Activated CD4-positive, alpha-beta T cell treated with anti-CD3 and anti-CD28 coated beads, Interleukin-10, Interleukin-2, amounts not matched to agents 100 ng/mL and 50 ng/mL, durations not matched to agents 16 hours and 8 hours (primary cell): ENCODE data around the gene KLF6.
A peak's percentile ranks its signal among the peaks of the same experiment; 100 is the strongest.

ENCODE experiments used
- DNase-seq: peaks from one replicate; pipeline ENCODE4 v3.0.0-alpha.2; 2020

The KLF6 gene

GRCh38 chr10:3784510-3785250, at the start of gene KLF6:
Gene KLF6 (minus strand): TSS chr10:3785209. CDS start chr10:3785014, 195 bp downstream.
- DNase-seq = peak; percentile 58

GRCh38 chr10:3834404-3834803, 49.4 kb upstream of the KLF6 start:
- no peak for DNase-seq

- DNase-seq = no peak
Observed at GRCh38 chr10:3833046-3833445, 48.0 kb upstream of the KLF6 start.

GRCh38 chr10:3832022-3832786, 47.2 kb upstream of the KLF6 start:
- DNase-seq = peak; percentile 28

- no peak for DNase-seq
Observed at GRCh38 chr10:3831608-3832007, 46.6 kb upstream of the KLF6 start.

GRCh38 chr10:3830946-3831345, 45.9 kb upstream of the KLF6 start:
- DNase-seq = no peak

- DNase-seq = no peak
Observed at GRCh38 chr10:3829156-3830050, 44.4 kb upstream of the KLF6 start.

- DNase-seq = peak; percentile 67
Observed at GRCh38 chr10:3828404-3829155, 43.6 kb upstream of the KLF6 start.

- DNase-seq = no peak
Observed at GRCh38 chr10:3827768-3828403, 42.9 kb upstream of the KLF6 start.

GRCh38 chr10:3827266-3827665, 42.3 kb upstream of the KLF6 start:
- DNase-seq = no peak

- DNase-seq = no peak
Observed at GRCh38 chr10:3825862-3826351, 40.9 kb upstream of the KLF6 start.

GRCh38 chr10:3825244-3825643, 40.2 kb upstream of the KLF6 start:
- no peak for DNase-seq

- DNase-seq = no peak
Observed at GRCh38 chr10:3822541-3823330, 37.7 kb upstream of the KLF6 start.

GRCh38 chr10:3820255-3820654, 35.2 kb upstream of the KLF6 start:
- DNase-seq = no peak

GRCh38 chr10:3816995-3817394, 32.0 kb upstream of the KLF6 start:
- no peak for DNase-seq

- DNase-seq = no peak
Observed at GRCh38 chr10:3814838-3815220, 29.8 kb upstream of the KLF6 start.

- no peak for DNase-seq
Observed at GRCh38 chr10:3813986-3814837, 29.2 kb upstream of the KLF6 start.

GRCh38 chr10:3813267-3813666, 28.3 kb upstream of the KLF6 start:
- DNase-seq = no peak

GRCh38 chr10:3812141-3812540, 27.1 kb upstream of the KLF6 start:
- DNase-seq = no peak

- peak; percentile 85 for DNase-seq
Observed at GRCh38 chr10:3811291-3811870, 26.4 kb upstream of the KLF6 start.
